Inflammatory macrophage treated with lipopolysaccharide for 1 hour (primary cell): ENCODE measurements around the gene UBALD1.

Experiments used
- DNase-seq, 2 donors: peaks; one replicate each; pipeline ENCODE4 v3.0.0-alpha.2; 2020 to 2022

Gene UBALD1

DNA sequence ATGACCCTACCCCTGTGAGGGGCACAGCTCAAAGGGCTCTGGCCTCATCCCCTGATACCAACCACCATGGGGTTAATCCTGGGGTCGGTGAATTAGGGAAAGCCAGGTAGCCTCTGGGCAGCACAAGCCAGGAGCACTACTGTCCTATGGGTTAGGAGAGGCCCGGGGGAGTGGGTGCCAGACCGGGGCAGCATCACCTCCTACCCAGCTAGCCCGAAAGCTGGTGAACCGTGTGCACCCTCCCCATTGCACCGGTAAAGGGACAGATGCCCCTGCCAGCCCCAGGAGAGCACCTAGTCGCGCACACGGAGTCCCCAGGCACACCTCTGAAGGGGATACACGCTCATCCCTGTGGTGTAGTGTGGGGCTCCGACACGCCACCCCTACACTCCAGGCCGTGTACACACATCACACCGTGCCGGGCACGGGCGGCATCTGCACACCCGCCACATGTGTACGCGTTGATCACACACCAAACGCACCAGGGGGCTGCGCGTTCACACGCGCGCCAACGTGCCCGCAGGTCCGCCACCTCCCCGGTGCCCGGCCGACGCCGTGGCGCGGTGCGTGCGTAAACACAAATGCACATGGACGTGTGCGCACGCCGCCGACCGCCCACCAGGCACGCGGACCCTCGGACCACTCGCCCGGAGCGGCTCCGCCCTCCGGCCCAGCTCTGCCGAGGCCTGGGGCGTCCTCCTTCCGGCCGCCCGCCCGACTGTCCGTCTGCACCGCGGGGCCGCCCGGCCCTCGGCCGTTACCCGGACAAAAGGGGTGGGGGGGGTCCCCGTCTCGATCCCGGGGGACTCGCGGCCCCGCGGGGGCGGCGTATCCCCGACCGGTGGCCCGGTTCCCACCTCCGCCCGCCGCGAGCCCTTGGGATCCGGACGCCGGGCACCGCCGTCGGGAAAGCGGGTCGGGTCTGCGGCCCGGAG is 785 bp downstream of the UBALD1 start:
- peak in 1 of 2 donors; percentile 19 for DNase-seq

DNA sequence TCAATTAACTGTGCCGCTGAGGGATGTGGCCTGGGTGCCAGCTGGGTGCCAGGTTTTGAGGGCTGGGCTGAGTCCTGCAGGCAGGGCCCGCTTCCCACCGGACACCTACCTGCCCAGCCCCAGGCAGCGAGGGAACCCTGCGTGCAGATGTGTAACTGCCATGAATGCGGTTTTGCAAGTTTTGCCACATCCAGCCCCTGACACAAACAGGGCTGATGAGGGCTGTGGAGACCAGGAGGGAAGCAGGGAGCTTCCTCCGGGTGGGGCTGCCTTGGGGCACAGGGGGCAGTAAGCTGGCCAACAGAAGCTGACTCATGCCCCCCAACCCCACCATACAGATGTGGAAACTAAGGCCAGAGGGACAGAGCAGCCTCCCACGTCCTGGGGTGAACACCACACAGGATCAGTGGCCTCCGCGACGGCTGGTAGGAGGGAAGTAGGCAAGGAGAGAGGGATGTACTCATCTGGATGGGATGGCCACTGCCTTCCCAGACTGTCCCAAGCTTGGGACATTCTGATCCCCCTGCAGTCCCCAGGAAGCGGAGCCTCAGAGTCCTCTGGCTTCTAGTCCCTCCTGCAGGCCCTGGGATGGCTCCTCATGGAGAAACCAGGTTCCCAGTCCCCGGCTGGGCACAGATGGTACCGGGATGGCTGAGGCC is 1.6 kb downstream of the UBALD1 start:
- peak in 1 of 2 donors; percentile 12 for DNase-seq

GRCh38 chr16:4612474-4612931 is 2.2 kb downstream of the UBALD1 start:
- DNase-seq, result no peak

GRCh38 chr16:4611337-4612021 is 3.2 kb downstream of the UBALD1 start:
- DNase-seq, result no peak

- DNase-seq, result no peak
Measured at GRCh38 chr16:4610011-4611005, 4.4 kb downstream of the UBALD1 start.

DNA sequence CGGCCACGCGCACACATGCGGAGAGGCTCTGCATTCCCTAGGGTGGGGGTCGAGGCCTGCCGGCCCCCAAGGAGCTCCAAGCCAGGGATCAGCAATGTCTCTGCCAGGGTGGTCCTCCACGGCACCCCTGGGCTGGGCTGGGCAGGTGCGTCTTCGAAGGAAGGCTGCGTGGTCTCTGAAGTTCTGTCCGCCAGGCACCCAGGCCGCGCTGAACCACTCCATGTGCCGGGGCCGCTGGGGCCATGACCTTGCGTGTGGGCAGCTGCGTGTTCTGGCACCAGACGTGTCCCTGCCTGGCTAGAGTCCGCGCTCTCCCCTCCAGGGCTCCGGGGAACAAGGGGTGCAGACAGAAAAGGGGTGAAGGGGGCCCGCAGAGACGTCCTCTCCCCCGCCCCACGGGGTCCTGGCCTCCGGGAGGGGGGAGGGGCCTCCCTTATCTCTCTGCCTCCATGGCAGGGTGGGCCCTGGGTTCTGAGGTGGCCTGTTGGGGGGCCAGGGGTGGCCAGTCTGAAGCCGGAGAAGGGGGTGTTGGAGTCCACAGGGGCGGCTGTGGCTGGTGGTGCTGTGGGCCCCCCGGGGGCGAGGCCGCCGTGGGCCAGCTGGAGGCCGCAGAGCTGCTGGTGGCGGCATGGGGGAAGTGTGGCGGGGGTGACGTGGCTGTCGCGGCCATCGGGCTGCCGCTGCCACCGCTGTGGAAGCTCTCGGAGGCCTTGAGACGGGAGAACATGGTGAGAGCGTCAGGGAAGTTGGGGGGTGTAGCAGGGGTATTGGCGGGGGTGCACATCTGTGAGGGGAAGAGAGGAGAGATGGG is 5.3 kb downstream of the UBALD1 start:
- DNase-seq, result no peak

- DNase-seq, result no peak
Measured at GRCh38 chr16:4608704-4608980, 6.0 kb downstream of the UBALD1 start.

- no peak for DNase-seq
Measured at GRCh38 chr16:4607841-4608703, 6.6 kb downstream of the UBALD1 start.

DNA sequence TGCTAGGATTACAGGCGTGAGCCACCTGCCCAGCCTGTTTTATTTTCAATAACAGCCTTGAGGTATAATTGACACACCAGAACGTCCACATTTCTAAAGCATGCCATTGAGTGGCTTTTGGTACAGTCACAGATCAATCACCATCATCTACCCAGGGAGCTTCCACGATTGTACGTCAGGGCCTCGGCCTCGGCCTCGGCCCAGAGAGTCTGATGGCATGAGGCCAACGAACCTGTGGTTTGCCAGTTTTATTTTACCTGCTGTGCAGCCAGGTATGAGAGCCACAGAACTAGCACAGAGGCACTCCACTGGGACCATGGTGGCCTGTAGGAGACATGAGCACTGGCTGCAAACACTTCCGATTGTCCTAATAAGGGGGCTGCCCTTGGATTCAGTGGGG is 8.3 kb downstream of the UBALD1 start:
- no peak for DNase-seq

- DNase-seq, result no peak
Measured at GRCh38 chr16:4604401-4604800, 10.3 kb downstream of the UBALD1 start.

DNA sequence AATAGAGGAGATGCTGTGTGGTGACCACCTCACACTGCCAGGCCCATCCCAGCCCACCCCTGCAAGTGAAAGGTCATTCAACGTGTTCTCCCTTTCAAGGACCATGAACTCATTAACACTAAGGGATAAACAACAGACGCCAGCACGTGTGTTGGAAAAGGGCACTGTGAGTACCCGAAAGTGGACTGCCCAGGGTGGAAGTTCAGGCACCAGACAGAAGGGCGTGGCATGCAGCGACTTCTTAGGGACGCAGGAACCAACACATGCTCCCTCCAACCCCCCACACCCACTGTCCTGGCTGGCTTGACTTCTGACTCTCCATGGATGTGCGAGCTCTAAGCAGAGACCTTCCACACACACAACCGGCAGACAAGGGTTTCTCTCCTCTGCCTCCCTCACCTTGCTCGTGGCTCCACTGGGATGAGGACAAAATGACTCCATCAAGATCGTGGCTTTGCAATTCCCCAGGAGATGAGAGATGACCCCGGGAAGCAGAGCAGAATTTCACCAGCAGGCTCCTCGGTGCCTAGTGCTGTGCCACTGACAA is 11.0 kb downstream of the UBALD1 start:
- no peak for DNase-seq

DNA sequence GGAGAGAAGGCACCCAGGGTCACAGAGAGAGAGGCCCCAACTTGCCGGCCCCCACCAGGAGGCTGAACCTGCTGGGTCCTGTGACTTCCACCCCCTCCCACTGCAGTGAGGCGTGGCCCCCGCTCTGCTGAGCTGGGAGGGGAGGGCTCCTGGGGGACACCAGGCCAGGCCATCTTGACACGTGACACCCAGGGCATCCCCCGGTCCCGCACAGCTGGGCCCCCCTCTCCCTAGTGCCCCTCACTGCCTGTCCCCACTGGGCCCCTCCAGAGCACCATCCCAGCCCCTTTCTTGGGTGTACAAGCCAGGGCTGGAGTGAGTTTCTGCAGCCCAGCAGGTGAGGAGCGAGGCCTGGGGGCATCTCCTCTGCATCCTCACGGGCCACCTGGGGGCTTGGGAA is 12.4 kb downstream of the UBALD1 start:
- no peak for DNase-seq

DNA sequence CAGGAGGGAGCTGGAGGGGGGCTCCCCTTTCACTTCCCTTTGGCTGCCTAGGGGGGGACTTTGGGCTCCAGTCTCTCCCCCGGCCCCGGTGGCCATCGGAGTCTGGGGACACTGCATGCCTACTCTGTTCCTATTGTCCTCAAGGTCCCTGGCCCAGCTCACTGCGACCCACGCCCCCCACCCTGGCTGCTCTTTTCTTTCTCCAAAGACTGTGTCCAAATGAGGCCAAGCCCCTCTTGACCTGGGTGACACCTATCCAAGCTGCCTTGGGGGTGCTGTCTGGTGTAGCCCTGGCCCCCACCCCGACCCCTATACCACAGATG is 12.9 kb downstream of the UBALD1 start:
- DNase-seq, result no peak

DNA sequence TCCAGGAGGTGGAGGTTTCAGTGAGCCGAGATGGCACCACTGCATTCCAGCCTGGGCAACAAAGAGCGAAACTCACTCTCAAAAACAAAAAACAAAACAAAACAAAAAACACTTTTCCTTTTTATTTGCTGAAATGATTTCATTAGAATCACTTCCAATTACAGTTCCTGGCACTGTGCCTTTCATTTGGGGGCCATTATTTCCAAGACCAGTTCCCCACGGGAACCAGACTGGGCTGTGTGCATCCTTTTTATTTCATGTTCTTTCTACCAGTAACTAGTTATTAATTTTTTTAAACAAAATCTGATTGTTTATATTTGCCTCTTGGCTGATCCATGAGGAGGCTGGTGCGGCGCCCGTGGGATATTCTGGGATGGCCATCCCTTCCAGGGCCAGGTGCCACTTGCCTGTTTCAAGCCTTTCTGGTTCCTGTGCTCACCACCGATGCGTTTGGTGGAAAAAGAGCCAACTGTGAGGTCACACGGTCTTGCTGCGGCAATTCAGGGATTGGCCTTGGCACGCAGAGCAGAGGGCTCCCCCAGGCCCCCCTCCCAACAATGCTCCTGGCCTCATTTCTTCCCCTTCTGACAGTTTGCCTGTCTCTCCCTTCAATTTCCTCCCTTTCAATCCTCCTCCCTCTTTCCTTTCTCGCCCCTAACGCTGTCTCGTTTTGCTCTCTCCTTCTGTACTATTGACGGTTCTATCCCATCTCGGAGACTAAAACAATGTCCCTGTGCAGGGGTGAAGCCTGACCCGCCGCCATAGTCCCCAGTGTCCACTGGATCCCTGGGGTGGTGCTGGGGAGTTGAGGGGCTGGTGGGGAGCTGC is 13.4 kb downstream of the UBALD1 start:
- no peak for DNase-seq

GRCh38 chr16:4599545-4599944 is 15.1 kb downstream of the UBALD1 start:
- DNase-seq, result no peak

GRCh38 chr16:4599037-4599436 is 15.7 kb downstream of the UBALD1 start:
- DNase-seq, result no peak

DNA sequence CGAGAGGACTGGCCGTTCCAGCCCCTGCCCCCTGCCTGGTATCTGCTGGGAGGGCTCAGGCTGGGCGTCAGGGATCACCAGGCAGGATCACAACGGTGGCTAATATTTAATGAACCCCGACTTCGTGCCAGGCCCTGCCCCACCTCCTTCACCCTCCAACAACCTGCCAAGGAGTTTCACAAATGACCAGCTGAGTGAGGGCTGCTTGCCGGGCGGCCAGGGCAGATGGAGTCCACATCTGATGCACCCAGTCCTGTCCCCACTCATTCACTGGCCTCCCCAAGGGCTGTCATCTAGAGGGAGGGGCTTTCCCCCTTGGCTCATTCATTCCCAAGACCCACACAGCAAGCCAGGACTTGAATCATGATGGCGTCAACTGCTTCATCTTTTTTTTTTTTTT is 17.5 kb downstream of the UBALD1 start:
- no peak for DNase-seq

- DNase-seq, result no peak
Measured at GRCh38 chr16:4594433-4595410, 20.0 kb downstream of the UBALD1 start.
